Tibial nerve (tissue), 4 donors: ENCODE results near the gene NFATC2.

ENCODE experiments used
- EP300 ChIP-seq, 2 donors: sonication (generic); formaldehyde crosslinking; IDR thresholded peaks; one replicate each; pipeline ENCODE4 v1.6.1; 2017; ENCODE audit warnings: antibody characterized with exemption in 2 of 2, mild to moderate bottlenecking in 1 of 2
- POLR2A ChIP-seq, 2 donors: fragments of 450-650 bp; IDR thresholded peaks; one replicate each; pipeline ENCODE4 v1.6.1; 2017; ENCODE audit warnings: antibody characterized with exemption in 2 of 2, mild to moderate bottlenecking in 2 of 2, moderate library complexity in 2 of 2
- TF ChIP-seq, protein P1 (sequence below), 5 experiments: fragments of 200-600 bp in 3 of 5; fragments of 450-650 bp in 2 of 5; sonication (generic) in 3 of 5; IDR thresholded peaks; one replicate each; pipeline ENCODE4 v1.5.1; 2016 to 2019; ENCODE audit warnings: antibody characterized with exemption in 5 of 5, mild to moderate bottlenecking in 3 of 5, moderate library complexity in 2 of 5

DNA sequence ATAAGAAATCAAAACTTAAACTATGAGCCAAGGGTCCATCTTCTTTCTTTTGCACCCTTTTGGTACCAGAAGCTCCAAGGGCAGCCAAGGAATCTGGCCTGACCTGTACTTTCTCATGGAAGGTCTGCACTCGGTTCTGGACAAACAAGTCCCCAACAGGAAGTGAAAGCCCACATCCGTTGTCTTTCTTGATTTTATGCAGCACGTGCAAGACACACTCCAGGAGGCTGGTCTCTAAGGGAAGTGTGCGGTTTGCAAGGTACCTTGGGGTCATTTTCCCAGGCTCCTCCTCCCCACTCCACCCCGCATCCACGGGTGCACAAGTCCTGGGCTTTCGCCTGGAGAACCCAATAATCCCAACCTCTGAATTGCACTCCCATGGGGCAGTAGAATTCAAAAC, 101.9 kb downstream of the NFATC2 start:
- TF ChIP-seq, protein P1, sequence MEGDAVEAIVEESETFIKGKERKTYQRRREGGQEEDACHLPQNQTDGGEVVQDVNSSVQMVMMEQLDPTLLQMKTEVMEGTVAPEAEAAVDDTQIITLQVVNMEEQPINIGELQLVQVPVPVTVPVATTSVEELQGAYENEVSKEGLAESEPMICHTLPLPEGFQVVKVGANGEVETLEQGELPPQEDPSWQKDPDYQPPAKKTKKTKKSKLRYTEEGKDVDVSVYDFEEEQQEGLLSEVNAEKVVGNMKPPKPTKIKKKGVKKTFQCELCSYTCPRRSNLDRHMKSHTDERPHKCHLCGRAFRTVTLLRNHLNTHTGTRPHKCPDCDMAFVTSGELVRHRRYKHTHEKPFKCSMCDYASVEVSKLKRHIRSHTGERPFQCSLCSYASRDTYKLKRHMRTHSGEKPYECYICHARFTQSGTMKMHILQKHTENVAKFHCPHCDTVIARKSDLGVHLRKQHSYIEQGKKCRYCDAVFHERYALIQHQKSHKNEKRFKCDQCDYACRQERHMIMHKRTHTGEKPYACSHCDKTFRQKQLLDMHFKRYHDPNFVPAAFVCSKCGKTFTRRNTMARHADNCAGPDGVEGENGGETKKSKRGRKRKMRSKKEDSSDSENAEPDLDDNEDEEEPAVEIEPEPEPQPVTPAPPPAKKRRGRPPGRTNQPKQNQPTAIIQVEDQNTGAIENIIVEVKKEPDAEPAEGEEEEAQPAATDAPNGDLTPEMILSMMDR (IDR thresholded peaks at IDR 0.05) = no peak
- TF ChIP-seq POLR2A (IDR thresholded peaks at IDR 0.05) = no peak
- TF ChIP-seq EP300 (IDR thresholded peaks at IDR 0.05) = no peak
